HK-2 (cell line): Measurements from ENCODE around the gene STIM2.
"Not testable (repeated sequence)": the region's sequence is repeated elsewhere in the genome, so short reads cannot be mapped to it uniquely, and the experiment has no call there.

Experiments used
- DNase-seq: peaks from one replicate; pipeline ENCODE4 v3.0.0-alpha.2; 2018; ENCODE audit not compliant: unreplicated experiment

Gene STIM2

GRCh38 chr4:26860157-26860921, at the start of gene STIM2:
Gene STIM2, plus strand, starts transcription at chr4:26860841.
- DNase-seq: peak; percentile 99

GRCh38 chr4:26811571-26811970, 49.1 kb upstream of the STIM2 start:
- not testable (repeated sequence) for DNase-seq

- no peak for DNase-seq
These were observed 48.5 kb upstream of the STIM2 start for GRCh38 chr4:26812049-26812714.

DNA sequence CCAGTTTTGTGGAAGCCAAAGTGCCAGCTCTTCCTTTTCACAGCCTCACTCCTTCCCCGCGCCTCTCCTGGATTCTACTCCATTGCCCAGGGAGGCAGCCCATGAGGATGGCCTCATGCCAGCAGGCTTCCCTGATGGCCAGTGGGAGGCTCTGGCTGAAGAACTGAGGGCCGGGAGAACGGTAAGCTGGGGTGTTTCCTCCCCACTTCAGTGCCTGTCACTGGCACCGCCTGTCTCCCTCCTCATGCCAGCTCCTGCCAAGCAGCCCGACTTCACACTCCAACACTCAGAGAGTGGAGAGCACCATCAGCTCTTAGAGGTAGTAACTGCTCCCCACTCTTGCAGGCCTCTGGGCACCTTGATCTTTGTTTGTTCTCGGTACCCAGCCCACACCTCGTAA, 46.9 kb upstream of the STIM2 start:
- no peak for DNase-seq

- DNase-seq: no peak
These were observed 45.4 kb upstream of the STIM2 start for GRCh38 chr4:26815199-26815598.

- DNase-seq: no peak
These were observed 44.9 kb upstream of the STIM2 start for GRCh38 chr4:26815706-26816105.

DNA sequence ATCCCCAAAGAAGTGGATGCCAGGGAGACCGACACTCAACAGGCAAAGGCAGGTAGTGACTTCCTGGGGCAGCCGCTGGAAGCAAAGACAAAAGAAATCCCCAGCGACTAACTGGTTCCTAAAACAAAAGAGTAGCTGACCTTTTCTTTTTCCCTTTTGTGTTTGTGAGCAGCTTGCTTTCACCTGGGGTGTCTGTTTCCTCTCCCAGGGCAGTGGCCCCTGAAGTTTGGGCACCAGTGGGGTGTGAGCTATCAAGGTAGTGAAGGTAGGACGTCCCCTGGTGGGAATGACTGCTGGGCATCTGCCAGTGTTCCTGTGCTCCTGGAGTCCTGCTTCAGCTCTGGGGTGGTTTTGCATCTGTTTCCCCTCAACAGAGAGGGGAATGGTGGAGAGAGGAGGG, 41.6 kb upstream of the STIM2 start:
- DNase-seq: no peak

DNA sequence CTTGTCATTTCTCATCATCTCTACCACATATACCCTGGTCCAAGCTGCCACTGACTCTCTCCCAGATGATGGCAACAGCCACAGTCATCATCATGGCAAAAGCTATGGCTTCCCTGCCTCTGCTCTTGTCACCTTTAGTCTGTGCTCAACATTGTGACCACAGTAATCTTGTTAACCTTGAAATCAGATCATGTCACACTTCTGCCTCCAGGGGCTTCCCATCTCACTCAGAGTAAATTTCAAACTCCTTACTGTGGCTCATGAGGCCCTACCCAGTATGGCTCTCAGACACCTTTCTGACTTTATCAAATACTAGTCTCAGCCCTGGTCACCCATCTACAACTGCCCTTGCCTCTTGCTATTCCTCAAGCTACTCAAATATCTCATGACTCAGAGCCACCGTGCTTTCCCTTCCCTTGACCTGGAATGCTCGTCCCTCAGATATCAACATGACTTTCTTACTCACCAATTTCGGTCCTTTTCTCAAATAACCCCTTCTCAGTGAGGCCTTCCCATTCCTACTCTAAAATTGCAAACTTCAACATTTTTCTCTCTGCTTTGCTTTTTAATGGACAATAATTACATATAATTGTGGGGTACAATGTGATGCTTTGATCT, 41.1 kb upstream of the STIM2 start:
- DNase-seq: no peak

- DNase-seq: no peak
These were observed 40.3 kb upstream of the STIM2 start for GRCh38 chr4:26820346-26820745.

DNA sequence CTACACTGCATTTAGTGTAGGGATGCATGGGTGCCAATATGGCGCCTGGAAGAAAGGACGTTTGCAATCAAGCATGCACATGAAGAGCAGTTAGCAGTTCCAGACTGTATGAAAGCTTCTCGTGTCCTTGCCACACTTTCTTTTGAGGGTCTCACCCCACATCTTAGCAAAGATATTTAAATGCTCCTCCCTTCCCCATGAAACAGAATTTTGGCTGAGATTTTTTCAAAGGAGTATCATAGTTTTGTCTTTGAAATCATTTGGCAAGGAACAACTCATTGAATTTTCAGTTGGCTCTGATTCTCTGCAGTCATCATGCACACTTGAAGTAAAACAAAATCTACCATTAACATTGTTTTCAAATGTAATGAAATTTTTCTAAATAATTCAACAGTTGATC, 39.6 kb upstream of the STIM2 start:
- no peak for DNase-seq

- no peak for DNase-seq
These were observed 38.8 kb upstream of the STIM2 start for GRCh38 chr4:26821677-26822503.

DNA sequence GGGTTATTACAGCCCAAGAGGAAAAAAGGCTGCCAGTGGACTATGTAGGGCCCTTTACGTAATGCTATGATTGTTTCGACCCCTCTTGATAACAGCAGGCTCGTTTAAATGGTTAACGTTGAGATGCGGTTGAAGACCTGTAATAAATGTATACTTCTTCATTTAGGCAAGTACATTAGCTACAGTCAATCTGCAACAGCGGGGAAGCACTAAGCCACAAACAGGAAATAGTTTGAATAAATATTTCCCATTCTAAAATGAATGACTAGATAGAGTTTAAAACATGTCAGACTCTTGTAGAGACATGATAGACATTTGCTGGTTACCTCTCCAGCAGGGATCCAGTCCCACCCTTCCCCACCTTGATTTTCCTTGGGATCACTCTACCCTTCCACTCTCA, 38.1 kb upstream of the STIM2 start:
- no peak for DNase-seq

GRCh38 chr4:26822974-26823373, 37.7 kb upstream of the STIM2 start:
- not testable (repeated sequence) for DNase-seq

DNA sequence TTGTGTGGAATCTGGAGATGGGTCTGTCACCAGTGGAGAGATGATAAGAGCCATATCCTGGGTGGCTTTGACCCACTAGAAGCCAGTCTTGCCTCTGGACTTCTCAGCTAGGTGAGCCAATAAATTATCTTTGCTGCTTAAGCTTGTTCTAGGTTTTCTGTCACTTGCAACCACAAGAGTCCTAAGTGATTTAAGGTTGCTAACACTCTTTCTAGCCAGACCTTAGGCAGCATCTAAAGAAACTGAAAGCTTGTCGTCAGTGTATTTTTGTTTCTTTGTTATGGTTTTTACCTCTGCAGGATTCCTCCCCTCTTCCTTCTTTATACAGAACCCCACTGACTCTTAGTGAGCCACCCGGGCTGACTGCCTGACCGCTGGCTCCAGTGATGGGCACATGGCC, 37.1 kb upstream of the STIM2 start:
- DNase-seq: no peak

DNA sequence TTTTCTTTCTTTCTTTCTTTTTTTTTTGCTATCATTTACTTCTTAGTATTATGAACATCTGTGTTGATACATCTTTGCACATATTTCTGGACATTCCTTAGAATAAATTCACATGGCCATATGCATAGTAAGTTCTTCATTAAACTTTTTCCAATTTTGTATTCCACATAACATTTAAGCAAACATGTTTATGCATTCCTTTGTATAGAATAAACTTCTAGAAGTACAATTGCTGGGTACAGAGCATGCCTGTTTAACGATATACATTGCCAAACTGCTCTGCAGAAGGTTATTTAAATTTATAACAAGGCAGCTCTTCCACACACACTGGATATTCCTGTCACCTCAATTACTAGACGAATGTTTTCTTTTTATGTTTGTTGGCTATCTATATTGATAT, 36.0 kb upstream of the STIM2 start:
- no peak for DNase-seq

GRCh38 chr4:26826721-26827120, 33.9 kb upstream of the STIM2 start:
- no peak for DNase-seq

DNA sequence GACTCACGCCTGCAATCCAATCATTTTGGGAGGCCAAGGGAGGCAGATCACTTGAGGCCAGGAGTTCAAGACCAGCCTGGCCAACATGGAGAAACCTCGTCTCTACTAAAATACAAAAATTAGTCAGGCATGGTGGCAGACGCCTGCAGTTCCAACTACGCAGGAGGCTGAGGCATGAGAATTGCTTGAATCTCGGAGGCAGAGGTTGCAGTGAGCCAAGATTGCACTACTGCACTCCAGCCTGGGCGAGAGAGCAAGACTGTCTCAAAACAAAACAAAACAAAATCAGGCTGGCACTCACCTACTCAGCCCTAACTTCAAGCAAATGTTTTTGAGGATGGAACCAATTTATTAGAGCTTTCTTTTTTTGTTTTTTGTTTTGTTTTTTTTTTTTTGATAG, 33.3 kb upstream of the STIM2 start:
- DNase-seq: not testable (repeated sequence)

DNA sequence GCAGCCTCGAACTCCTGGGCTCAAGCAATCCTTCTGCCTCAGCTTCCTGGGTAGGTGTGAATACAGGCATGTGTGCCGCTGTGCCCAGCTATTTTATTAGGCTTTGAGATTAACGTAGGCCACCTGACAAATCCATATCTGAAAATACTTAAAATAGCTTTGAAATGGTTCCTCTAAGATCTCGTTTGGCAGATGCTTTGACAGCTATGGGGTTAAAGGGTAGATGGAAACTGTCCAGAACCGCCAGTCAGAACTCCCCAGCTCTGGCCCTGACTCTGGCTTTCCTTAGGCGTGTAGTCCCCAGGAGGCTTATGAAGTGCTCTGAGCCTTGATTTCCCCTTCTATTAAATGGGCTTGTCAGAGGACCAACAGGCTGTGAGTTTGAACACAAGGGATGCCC, 32.8 kb upstream of the STIM2 start:
- no peak for DNase-seq

DNA sequence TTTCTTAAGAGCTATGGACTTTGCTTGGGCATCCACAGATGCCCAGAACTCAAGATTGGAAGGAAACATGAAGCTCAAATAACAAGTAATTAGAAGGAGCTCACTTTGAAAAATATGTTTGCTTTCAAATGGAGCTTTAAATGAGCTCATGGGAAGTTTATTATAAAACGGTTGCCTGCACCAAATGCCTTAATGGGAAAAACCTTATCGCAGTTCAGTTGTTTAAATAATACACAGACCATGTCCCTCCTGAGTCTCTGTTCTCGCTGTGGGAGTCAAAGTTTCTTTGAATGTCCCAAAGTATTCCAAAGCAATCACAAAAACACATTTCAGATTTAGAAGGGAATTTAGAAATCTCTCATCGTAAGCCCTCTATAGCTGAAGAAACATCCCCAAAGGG, 31.6 kb upstream of the STIM2 start:
- DNase-seq: no peak

DNA sequence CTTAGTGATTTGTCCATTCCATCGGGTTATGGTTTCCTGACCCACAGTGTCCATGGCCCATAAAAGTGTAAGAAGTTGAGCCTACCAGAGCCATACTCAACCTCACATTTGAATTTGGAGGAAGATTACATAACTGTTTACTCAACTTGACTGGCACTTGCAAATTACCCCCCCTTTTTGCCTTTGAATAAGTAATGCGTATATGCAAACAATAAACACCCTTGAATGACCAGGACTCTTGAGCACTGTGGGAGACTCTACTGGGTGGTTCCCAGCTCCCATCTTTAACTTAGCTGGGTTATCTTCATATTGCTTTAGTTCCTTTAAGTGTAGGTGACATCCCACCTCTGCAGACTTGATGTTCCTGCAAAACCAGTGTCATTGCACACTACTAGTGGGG, 30.6 kb upstream of the STIM2 start:
- DNase-seq: no peak

- no peak for DNase-seq
These were observed 29.9 kb upstream of the STIM2 start for GRCh38 chr4:26830701-26831100.

DNA sequence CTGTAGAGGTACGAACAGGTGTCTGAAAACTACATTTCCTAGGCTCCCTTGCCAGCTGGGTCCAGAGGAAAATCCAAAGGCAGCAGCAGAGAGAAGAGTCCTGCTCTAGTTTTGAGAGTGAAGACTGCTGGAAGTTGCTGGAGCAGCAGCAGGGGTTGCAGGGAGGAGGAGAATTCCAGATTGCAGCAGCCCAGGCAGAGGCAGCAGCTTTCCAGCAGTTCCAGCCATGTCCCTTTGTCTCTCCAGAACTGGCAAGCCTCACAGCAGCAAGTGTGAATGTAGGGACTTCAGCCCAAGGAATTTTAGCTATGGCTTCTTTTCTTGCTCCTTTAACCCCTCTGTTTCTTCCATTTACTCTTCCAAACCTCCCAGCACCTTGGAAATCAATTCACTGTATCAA, 24.1 kb upstream of the STIM2 start:
- DNase-seq: no peak
